Fibroblast of pulmonary artery (primary cell): ENCODE data around the gene EXOG.

ENCODE experiments used
- DNase-seq: peaks from one replicate; pipeline ENCODE4 v3.0.0-alpha.2; 2010; ENCODE audit warnings: low read depth
- H3K4me3 ChIP-seq: replicated peaks from 2 replicates; pipeline ENCODE4 v1.5.1; 2011; ENCODE audit warnings: low read depth, mild to moderate bottlenecking, control low read depth, low read length, moderate library complexity
- CTCF ChIP-seq: IDR thresholded peaks from 2 replicates; pipeline ENCODE4 v1.5.1; 2011; ENCODE audit warnings: mild to moderate bottlenecking, control low read depth, low read length, inconsistent platforms; ENCODE audit errors: missing control alignments

The EXOG gene

GRCh38 chr3:38454884-38455638, 41.1 kb upstream of the EXOG start:
- TF ChIP-seq CTCF, result no peak

GRCh38 chr3:38455639-38456430, 40.3 kb upstream of the EXOG start:
- TF ChIP-seq CTCF, result no peak
- peak; percentile 30 for DNase-seq
- peak overlapping the region; percentile 69 for H3K4me3 ChIP-seq

More at GRCh38 chr3:38454884-38455638, 41.1 kb upstream of the EXOG start:
- peak overlapping the region; percentile 69 for H3K4me3 ChIP-seq
- DNase-seq, result peak; percentile 36

- no peak for TF ChIP-seq CTCF
- peak; percentile 8 for DNase-seq
- H3K4me3 ChIP-seq, result no peak overlapping the region
Observed at GRCh38 chr3:38457111-38458003, 38.8 kb upstream of the EXOG start.

GRCh38 chr3:38458796-38459498, 37.2 kb upstream of the EXOG start:
- DNase-seq, result peak; percentile 24
- no peak overlapping the region for H3K4me3 ChIP-seq
- TF ChIP-seq CTCF, result no peak

GRCh38 chr3:38459499-38460048, 36.6 kb upstream of the EXOG start:
- no peak for TF ChIP-seq CTCF
- DNase-seq, result no peak
- no peak overlapping the region for H3K4me3 ChIP-seq
